GM18502 (cell line): ENCODE results near the gene PPFIBP2.
A peak's percentile ranks its signal among the peaks of the same experiment; 100 is the strongest.
"Not testable (repeated sequence)": the region's sequence is repeated elsewhere in the genome, so short reads cannot be mapped to it uniquely, and the experiment has no call there.

Experiments
- ATAC-seq: cut with Tn5 transposase; IDR thresholded peaks from one replicate; pipeline ENCODE4 v1.9.1; 2021; ENCODE audit warnings: mild to moderate bottlenecking; ENCODE audit not compliant: unreplicated experiment, poor library complexity

PPFIBP2 gene

GRCh38 chr11:7495882-7496551, 17.8 kb upstream of the PPFIBP2 start:
- ATAC-seq: peak; percentile 93

DNA sequence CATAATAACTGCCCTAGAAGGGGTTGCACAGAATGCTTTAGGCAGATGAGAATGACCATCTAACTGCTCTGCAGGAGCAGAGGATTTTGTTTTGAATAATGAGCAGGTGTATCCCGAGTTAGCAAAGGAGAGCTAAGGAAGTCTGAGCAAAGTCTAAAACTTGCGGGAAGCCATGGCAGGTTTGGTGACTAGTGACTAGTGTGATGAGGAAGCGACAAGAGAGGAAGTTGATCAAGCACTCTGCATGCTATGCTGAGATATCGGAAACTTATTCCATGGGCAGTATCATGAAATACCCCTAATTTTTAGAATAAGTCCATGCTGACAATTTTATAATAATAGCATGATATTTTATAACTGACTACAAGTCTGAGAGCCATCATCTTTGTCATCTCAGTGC, 15.6 kb upstream of the PPFIBP2 start:
- ATAC-seq: no peak

GRCh38 chr11:7499081-7499480, 14.7 kb upstream of the PPFIBP2 start:
- no peak for ATAC-seq

DNA sequence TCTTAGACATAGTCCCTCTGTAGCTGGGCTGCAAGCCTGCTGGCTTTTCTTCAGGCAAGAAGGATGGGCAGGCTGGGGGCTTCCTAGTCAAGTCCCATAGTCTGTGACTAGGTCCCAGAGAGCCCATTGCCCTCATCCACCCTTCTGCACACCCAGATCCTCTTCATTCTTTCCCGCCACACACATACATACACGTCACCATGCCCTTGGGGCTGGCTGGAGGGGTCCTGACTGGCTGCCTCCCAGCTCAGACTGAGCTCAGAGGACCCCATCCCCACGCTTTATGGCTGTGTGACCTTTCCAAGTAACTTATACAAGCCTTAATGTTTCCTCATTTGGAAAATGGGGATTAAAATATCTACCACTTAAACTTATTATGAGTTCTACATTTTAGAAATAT, 13.5 kb upstream of the PPFIBP2 start:
- ATAC-seq: no peak

DNA sequence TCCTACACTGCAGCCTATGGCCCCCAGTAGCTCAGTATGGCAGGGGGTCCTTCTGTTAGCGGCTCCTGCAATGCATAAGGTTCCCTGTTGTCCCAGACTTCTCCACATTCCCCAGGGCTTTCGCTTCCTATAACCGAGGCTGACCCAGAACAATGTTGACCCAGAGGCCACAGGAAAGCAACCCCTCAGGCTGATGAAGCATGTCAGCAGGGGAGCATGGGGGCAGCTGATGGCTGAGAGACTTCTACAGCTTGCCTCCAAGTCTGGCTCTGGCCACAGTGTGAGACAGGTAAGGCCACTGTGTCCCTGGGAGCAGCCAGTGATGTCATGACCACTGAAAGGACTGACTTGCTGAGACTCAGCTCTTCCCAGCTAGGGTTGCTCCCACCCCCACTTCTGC, 12.5 kb upstream of the PPFIBP2 start:
- no peak for ATAC-seq

DNA sequence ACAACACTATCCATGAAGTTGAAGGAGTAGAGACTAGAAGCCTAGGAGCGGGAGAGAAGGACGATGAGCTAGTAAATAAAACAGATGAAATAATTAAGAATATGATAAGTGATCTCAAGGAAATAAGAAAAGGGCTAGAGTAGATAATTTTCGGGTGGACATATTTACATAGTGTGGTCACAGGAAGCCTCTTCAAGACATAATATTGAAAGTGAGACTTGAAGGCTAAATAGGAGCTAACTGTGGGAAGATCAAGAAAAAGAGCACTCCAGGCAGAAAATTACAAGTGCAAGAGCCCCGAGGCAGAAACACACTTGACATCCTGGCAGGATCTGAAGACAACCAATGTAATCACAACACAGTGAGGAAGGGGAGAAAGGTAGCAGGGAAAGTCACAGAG, 11.9 kb upstream of the PPFIBP2 start:
- no peak for ATAC-seq

- ATAC-seq: no peak
These were observed 7.6 kb upstream of the PPFIBP2 start for GRCh38 chr11:7506243-7506642.

GRCh38 chr11:7508087-7508486, 5.7 kb upstream of the PPFIBP2 start:
- no peak for ATAC-seq

GRCh38 chr11:7509966-7510365, 3.8 kb upstream of the PPFIBP2 start:
- no peak for ATAC-seq

DNA sequence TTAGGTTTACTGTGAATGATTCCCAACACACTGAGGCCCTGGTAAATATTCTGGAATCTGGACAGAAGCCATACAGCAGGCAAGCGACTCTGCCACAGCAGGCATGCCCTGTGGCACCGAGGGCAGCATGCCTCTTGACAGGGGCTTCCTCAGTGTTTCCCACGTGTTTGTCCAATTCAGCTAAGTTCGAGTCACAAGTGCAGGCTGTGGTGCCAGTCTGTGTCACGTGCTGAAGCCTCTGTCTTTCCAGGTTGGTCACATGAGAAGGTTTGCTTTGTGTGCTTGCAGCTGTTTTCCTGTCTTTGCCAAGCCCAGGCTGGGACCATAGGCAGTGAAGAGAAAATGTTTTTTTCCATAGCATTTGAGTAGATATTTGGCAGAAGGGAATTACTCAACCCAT, 2.4 kb upstream of the PPFIBP2 start:
- no peak for ATAC-seq

DNA sequence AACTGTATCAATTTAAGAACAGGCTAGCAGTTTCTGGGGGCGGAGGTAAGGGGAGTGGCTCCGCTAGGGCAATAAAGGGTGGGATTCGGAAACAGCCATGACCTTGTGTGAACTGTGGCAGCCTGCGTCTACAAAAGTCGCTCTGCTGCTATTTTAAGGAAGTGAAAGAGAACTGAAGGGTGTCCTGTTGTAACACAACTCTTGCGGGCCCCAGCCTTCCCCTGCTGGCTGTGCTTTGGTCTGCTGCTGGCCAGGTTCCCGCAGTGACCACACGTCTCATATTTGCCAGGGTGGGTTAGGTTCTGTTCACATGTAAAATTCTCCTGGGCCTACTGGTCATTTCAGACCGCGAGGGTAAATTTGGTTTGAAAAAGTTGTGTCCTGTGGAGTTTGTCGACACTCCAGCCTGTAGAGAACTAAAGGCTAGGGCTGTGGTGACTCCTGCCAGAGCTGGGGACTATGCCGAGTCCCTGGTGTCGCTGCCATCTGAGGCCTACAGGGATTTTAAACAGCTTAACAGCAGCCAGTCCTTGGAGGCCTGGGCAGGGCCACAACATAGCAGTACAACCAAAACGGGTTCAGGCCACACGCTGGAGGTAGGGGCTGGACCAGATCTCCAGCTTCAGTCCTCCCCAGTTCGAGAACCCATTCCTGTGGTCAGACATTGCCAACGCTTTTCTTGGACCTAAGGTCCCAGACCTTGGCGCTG, 1.1 kb upstream of the PPFIBP2 start:
- peak; percentile 69 for ATAC-seq

- ATAC-seq: peak; percentile 11
These were observed 346 bp downstream of the PPFIBP2 start for GRCh38 chr11:7514099-7514591.

DNA sequence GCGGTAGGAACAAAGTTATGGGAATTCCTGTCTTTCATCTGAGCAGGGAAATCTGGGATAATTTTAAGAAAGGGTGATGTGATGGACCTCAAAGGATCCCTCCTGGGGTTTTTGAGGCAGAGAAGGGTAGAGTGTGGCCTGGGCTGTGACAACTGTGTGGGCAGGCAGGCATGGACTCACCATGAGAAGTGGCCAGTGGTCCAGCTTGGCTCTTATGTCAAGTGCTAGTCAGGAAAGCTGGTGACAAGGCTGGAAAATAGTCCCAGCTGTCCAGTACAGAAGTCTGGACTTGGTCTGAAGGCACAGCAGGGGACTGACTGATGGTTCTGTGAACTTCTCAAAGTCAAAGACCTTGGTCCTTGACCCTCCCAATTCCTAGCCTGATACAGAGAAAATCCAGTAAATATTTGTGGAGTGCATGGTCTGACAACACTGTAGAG, 1.7 kb downstream of the PPFIBP2 start:
- ATAC-seq: no peak

DNA sequence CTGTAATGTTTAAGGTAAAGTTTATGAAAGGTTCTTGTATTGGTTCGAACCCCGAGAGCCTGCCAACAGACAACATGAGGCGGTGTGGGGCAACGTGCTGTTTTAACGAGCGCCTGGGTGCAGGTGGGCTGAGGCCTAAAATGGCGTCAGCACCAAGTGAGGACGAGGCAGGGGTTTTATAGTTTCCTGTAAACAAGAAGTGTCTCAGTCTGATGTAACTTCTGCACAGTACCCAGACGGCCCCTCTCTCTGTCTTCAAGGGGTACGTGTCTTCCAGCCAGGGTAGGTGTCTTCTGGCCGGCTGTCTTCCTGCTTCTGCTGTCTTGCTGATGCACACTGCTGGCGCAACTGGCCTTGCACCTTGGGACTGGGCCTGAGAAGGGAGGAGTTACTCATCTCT, 2.7 kb downstream of the PPFIBP2 start:
- ATAC-seq: no peak

DNA sequence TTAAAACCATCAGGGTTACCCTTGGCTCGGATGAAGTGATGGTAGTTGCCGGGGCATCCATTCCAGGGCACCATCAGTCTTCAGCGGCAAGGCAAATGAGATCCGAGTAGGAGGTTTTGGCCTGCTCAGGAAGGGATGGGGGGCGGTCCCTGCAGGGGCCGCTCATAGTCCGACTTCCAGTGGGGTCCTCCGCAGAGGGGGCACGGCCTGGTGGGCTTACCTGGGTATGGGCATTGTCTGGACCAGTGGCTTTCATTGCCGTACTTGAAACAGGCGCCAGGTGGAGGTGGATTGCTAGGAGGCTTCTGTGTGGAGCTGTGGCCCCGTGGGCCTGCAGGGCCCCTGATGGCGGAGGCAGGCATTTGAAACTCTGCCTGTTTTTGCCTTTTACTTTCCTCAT, 3.9 kb downstream of the PPFIBP2 start:
- ATAC-seq: not testable (repeated sequence)

DNA sequence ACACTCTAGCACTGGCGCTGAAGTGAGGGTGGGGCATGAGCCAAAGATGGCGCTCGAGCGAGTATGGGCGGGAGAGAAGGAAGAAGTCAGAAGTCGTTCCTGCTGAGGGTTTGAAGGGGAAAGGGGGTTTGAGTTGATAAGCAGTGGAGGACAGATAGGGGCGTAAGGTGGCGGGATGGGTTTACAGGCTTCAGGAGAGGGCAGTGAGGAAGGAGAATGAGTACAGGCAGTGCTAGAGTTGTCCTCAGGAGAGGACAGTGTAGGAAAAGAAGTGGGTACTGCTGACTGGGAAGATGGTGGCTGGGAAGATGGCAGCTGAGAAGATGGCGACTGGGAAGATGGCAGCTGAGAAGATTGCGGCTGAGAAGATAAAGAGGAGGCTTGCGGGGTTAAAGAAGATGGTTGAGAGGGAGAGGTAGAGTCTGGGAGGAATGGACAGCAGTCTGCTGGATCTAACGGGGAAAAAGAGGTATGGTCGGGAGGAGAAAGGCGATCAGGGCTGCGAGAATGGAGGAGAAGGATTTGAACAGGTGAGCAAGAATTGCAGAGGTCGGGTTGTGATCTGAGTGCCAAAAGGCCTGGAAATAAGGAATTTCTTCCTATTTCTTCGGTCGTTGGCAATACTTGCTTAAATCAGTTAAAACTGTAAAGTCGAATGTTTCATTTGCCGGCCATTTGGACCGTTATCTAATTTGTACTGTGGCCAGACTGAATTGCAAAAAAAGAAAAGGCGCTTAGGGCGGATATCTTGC, 5.2 kb downstream of the PPFIBP2 start:
- no peak for ATAC-seq

DNA sequence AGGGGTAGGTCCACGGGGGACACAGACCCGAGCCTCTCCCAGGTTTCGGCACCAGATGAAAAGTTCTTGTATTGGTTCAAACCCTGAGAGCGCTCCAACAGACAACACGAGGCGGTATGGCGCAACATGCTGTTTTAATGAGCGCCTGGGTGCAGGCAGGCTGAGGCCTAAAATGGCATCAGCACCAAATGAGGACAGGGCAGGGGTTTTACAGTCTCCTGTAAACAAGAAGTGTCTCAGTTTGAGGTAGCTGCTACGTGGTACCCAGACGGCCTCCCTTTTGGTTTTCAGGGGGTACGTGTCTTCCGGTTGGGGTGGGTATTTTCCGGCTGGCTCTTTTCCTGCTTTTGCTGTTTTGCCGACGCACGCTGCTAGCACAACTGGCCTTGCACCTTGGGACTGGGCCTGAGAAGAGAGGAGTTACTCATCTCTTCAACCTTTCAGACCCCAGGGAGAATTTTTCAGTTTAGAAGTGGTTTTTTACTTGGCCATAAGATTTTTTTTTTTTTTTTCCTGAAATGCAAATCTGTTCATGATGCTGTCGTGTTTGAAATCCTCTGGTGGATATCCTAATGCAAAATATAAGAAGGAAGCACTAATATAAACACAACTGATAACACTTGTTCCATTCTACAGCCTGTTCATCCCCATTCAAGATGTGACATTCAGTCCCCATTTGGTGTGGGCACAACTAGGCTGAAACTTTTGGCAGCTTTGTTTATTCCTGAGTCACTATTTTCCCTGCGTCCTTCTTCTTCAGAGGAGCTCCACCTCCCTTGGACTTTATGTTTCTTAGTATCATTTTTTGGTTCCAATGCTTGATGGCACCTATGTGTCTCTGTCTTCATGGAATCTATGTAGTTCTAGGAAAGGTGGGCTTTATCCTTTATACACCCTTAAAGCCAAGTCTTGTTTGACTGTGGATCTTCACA, 6.5 kb downstream of the PPFIBP2 start:
- ATAC-seq: peak; percentile 62

DNA sequence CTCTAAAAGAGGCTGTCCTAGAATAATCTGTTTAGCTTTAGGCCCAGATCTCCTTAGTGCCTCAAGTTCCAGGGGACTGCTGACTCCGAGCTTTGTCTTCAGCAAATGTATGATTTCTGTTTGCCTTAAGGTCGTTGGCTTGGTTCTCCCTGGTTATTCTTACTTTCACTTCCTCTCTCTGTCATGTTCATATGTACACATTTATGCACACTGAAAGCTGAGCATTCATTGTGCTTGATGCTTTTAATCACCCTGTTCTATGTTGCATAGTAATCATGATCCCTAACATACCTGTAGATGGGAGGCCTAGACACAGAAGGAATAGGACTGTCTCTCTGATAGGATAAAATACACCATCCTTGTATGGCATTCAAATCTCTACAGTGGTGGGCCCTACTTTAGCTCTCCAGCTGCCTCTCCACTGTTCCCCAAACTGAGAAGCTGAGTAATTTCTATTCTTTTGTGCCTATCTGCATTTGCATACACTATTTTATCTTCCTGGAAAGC, 7.2 kb downstream of the PPFIBP2 start:
- ATAC-seq: peak; percentile 78

DNA sequence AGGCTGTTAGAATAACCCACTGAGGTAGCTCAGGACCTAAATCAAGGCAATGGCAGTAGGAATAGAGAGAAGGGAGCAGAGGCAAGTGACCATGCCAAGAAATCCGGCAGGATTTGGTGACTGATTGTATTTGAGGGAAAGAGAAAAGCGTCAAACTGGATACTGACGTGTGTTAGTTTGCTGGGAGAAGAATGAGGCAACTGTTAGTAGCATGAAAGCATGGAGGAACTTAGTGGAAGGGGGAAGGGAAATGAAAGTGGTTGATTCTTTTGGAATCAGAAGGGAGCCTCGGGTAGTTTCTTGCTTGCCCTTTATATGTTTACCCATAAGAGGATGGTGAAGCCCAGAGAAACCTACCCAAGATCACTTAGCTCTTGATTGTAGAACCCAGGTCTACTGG, 8.3 kb downstream of the PPFIBP2 start:
- ATAC-seq: no peak

DNA sequence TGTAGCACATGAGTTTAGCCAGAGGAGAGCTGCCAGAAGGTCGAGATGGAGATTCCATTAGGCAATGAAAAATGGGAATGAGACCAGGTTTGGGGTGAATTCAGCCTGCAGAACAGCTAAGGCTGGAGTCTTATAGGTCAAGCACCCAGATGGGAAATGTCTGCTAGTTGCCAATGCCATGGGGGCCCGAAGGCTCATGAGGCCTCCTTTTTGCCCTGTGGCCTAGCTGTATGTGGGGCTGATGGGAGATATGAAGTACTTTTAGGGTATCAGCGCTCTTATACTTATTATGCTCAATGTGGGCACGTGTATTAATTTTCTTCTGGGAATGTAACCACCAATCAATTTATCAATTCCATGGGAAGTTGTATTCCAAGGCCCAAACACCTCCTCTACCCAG, 8.7 kb downstream of the PPFIBP2 start:
- ATAC-seq: no peak
